K562 (cell line): ENCODE data around the gene FCAMR. TPM values are rescaled to one million over a fixed set of nuclear protein-coding genes. Genes with fewer than 3 reads are reported as not detected.
A peak's percentile ranks its signal among the peaks of the same experiment; 100 is the strongest.

ENCODE experiments used
- ATAC-seq: fragments of 200-7000 bp; cut with Tn5 transposase; 3 replicates; pipeline ENCODE4 v1.9.1; 2020; ENCODE audit warnings: moderate library complexity
- BruUV-seq: library from RNA; stranded (reverse); fragments of 400-500 nt; replicated peaks from 2 replicates; lab custom pipeline; 2021; lab: Mats Ljungman, UMichigan
- CTCF ChIA-PET: fragments of 300-600 bp; formaldehyde crosslinking; extraction: SDS; loops from one replicate; lab custom pipeline; 2021; ENCODE audit warnings: low intra/inter-chr PET ratio; lab: Yijun Ruan, JAX
- POLR2A ChIA-PET: fragments of 300-600, 350-650 bp; sonication (Branson Sonifier 250); formaldehyde crosslinking; extraction: SDS; loops from one replicate; lab custom pipeline; 2021; ENCODE audit warnings: antibody characterized with exemption, inconsistent platforms; lab: Yijun Ruan, JAX
- DNase-seq, 4 experiments: peaks; one replicate each; pipeline versions ENCODE4 v3.0.0 to v3.0.0-alpha.2; 2011 to 2018; ENCODE audit warnings: low spot score in 3 of 4, mixed read lengths in 3 of 4; ENCODE audit errors: extremely low read depth in 1 of 4
- FAIRE-seq: peaks from 2 replicates; lab custom pipeline; 2011; peaks lifted over from hg19 to GRCh38; lab: Jason Lieb, UNC
- H2AFZ ChIP-seq: 2 replicates; pipeline ENCODE4 v1.6.0; 2011; ENCODE audit warnings: low read depth, low read length, control low read depth, inconsistent platforms
- H3K27ac ChIP-seq: fragments of 200-600 bp; 3 replicates; pipeline ENCODE4 v1.8.0; 2011; ENCODE audit warnings: low read depth, mild to moderate bottlenecking, control low read depth, inconsistent platforms, low read length, moderate library complexity, mixed read lengths; ENCODE audit errors: extremely low read depth
- H3K27me3 ChIP-seq, 2 experiments: fragments of 300-600 bp in 1 of 2; 2 replicates in 1 of 2; 3 replicates in 1 of 2; pipeline versions ENCODE4 v1.6.0 to v1.8.0; 2011; ENCODE audit warnings: inconsistent platforms in 2 of 2, low read length in 2 of 2, mild to moderate bottlenecking in 1 of 2, mixed read lengths in 1 of 2, moderate library complexity in 1 of 2; ENCODE audit not compliant: control insufficient read depth in 2 of 2, insufficient read depth in 2 of 2
- H3K36me3 ChIP-seq: fragments of 300-600 bp; 3 replicates; pipeline ENCODE4 v1.8.0; 2011; ENCODE audit warnings: mild to moderate bottlenecking, low read length, inconsistent platforms; ENCODE audit not compliant: control insufficient read depth, insufficient read depth
- H3K4me1 ChIP-seq, 2 experiments: fragments of 200-600 bp in 1 of 2; replicated peaks in 1 of 2; 2 replicates in 1 of 2; 3 replicates in 1 of 2; pipeline versions ENCODE4 v1.5.1 to v1.8.0; 2011; ENCODE audit warnings: inconsistent platforms in 2 of 2, low read length in 2 of 2, mild to moderate bottlenecking in 1 of 2, mixed read lengths in 1 of 2, moderate library complexity in 1 of 2; ENCODE audit not compliant: control insufficient read depth in 2 of 2, insufficient read depth in 2 of 2
- H3K4me2 ChIP-seq: 2 replicates; pipeline ENCODE4 v1.6.1; 2011; ENCODE audit warnings: low read length, control low read depth, inconsistent platforms, mixed read lengths; ENCODE audit not compliant: insufficient read depth
- H3K4me3 ChIP-seq: fragments of 200-600 bp; sonication (generic), shearing (Covaris generic); 2 replicates; pipeline ENCODE4 v1.5.1; 2016; ENCODE audit warnings: control low read depth, inconsistent platforms
- H3K79me2 ChIP-seq: fragments of 200-600 bp; 3 replicates; pipeline ENCODE4 v1.8.0; 2011; ENCODE audit warnings: low read length, inconsistent platforms; ENCODE audit not compliant: control insufficient read depth, insufficient read depth
- H3K9ac ChIP-seq, 2 experiments: 2 replicates each; pipeline versions ENCODE4 v1.6.0 to v1.6.1; 2011; ENCODE audit warnings: low read depth in 2 of 2, low read length in 2 of 2, control low read depth in 1 of 2, inconsistent platforms in 1 of 2, mild to moderate bottlenecking in 1 of 2, mixed read lengths in 1 of 2; ENCODE audit not compliant: insufficient read depth in 1 of 2
- H3K9me1 ChIP-seq: one replicate; pipeline ENCODE4 v1.6.0; 2011; ENCODE audit warnings: inconsistent platforms, mild to moderate bottlenecking, low read length, moderate library complexity; ENCODE audit not compliant: control insufficient read depth, insufficient read depth
- H3K9me3 ChIP-seq: replicated peaks from 2 replicates; pipeline ENCODE4 v1.5.1; 2011; ENCODE audit warnings: low read depth, low read length, inconsistent platforms; ENCODE audit not compliant: control insufficient read depth, insufficient read depth
- H4K20me1 ChIP-seq: replicated peaks from 2 replicates; pipeline ENCODE4 v1.6.1; 2011; ENCODE audit warnings: low read length, inconsistent platforms, mixed read lengths; ENCODE audit not compliant: control insufficient read depth, insufficient read depth
- ATF7 ChIP-seq: fragments of 450-650 bp; IDR thresholded peaks from 2 replicates; pipeline ENCODE4 v1.7.1; 2014; ENCODE audit warnings: mild to moderate bottlenecking, moderate library complexity
- CBFA2T2 ChIP-seq: fragments of 450-650 bp; conservative IDR thresholded peaks from 2 replicates; pipeline ENCODE4 v1.6.1; 2017; ENCODE audit warnings: mild to moderate bottlenecking
- CBFA2T3 ChIP-seq: fragments of 450-650 bp; IDR thresholded peaks from 2 replicates; pipeline ENCODE4 v1.6.1; 2017
- CREB1 ChIP-seq, 2 experiments: sonication (generic) in 1 of 2; formaldehyde crosslinking in 1 of 2; IDR thresholded peaks; 2 replicates each; pipeline versions ENCODE4 v1.6.1 to v1.8.0; 2012 to 2022; ENCODE audit warnings: inconsistent platforms in 1 of 2, mild to moderate bottlenecking in 1 of 2, missing genetic modification reagents in 1 of 2, moderate library complexity in 1 of 2
- CREB3 ChIP-seq: fragments of 450-650 bp; conservative IDR thresholded peaks from 2 replicates; pipeline ENCODE4 v1.6.1; 2016; ENCODE audit warnings: missing genetic modification characterization, low read depth, mild to moderate bottlenecking, missing compliant biosample characterization, moderate library complexity
- GABPB2 ChIP-seq: fragments of 250-450 bp; sonication (Bioruptor Pico); conservative IDR thresholded peaks from 2 replicates; pipeline ENCODE4 v1.5.1; 2021; ENCODE audit warnings: mild to moderate bottlenecking
- ID3 ChIP-seq, 2 experiments: fragments of 250-450 bp in 1 of 2; fragments of 450-650 bp in 1 of 2; sonication (Bioruptor Pico) in 1 of 2; IDR thresholded peaks; 2 replicates each; pipeline versions ENCODE4 v1.6.1 to v1.8.0; 2016 to 2021; ENCODE audit warnings: mild to moderate bottlenecking in 2 of 2, moderate library complexity in 2 of 2, missing compliant biosample characterization in 1 of 2, missing genetic modification characterization in 1 of 2
- KAT2B ChIP-seq: IDR thresholded peaks from one replicate; pipeline ENCODE4 v1.6.1; 2012; ENCODE audit warnings: low read depth, mild to moderate bottlenecking, control low read depth, inconsistent platforms, low read length, moderate library complexity
- NUFIP1 ChIP-seq: fragments of 450-650 bp; IDR thresholded peaks from 2 replicates; pipeline ENCODE4 v1.6.1; 2018; ENCODE audit not compliant: partially characterized antibody
- SMAD3 ChIP-seq: fragments of 450-650 bp; formaldehyde crosslinking; conservative IDR thresholded peaks from 2 replicates; pipeline ENCODE4 v1.4.0; 2020; ENCODE audit warnings: mild to moderate bottlenecking
- TAL1 ChIP-seq: fragments of 450-650 bp; IDR thresholded peaks from 2 replicates; pipeline ENCODE4 v1.6.1; 2016; ENCODE audit warnings: mild to moderate bottlenecking
- TBL1XR1 ChIP-seq, 2 experiments: IDR thresholded peaks; 2 replicates each; pipeline ENCODE4 v1.6.1; 2012; ENCODE audit warnings: improper control_type of control experiment in 2 of 2, low read length in 2 of 2, mild to moderate bottlenecking in 1 of 2
- YY1 ChIP-seq, 3 experiments: IDR thresholded peaks; 2 replicates each; pipeline ENCODE4 v1.6.1; 2011; ENCODE audit warnings: low read length in 2 of 3, mild to moderate bottlenecking in 2 of 3, moderate library complexity in 2 of 3, borderline replicate concordance in 1 of 3, control low read depth in 1 of 3, low read depth in 1 of 3; ENCODE audit not compliant: insufficient read depth in 3 of 3, insufficient replicate concordance in 2 of 3, control insufficient read depth in 1 of 3, insufficient read length in 1 of 3; ENCODE audit errors: extremely low read depth in 1 of 3
- ZBED1 ChIP-seq: IDR thresholded peaks from 2 replicates; pipeline ENCODE4 v1.6.1; 2014
- ZNF212 ChIP-seq: fragments of 450-650 bp; formaldehyde crosslinking; IDR thresholded peaks from 2 replicates; pipeline ENCODE4 v1.4.0; 2020; ENCODE audit warnings: mild to moderate bottlenecking
- ZNF324 ChIP-seq: fragments of 250-450 bp; sonication (Bioruptor Pico); IDR thresholded peaks from 2 replicates; pipeline ENCODE4 v1.4.0; 2020; ENCODE audit warnings: mild to moderate bottlenecking
- ZNF780A ChIP-seq: fragments of 250-450 bp; sonication (Bioruptor Pico); IDR thresholded peaks from 2 replicates; pipeline ENCODE4 v1.5.0; 2021; ENCODE audit warnings: mild to moderate bottlenecking
- WGBS: fragments of 100-300 bp; shearing (Covaris generic); methylation state at CpG from one replicate; pipeline ENCODE4 v1.1.6; 2016; ENCODE audit warnings: low coverage, mixed read lengths; ENCODE audit not compliant: insufficient coverage; ENCODE audit errors: missing lambda C conversion rate; 5-methylcytosine and 5-hydroxymethylcytosine counted together
- in situ Hi-C: fragments of 300-500 bp; cut with MboI; formaldehyde crosslinking; loops from 4 replicates; pipeline ENCODE4 v1.15.0; 2018; ENCODE audit warnings: inconsistent platforms, mixed read lengths
- intact Hi-C: fragments of 100-400 bp; cut with micrococcal nuclease; formaldehyde crosslinking; loops from 2 replicates; pipeline ENCODE4 v1.14.2; 2022
- polyA plus RNA-seq, 8 experiments: library from polyadenylated mRNA; depleted of rRNA in 4 of 8; stranded (reverse) in 5 of 8; unstranded in 3 of 8; fragments of >200 nt; fragmentation: Nextera tagmentation in 2 of 8; fragmentation: Illumina TruSeq in 1 of 8; extraction: Ambion mirVana in 2 of 8; extraction: Trizol in 1 of 8; gene quantifications; 2 replicates each; pipeline versions ENCODE4 v1.2.1 to v1.2.3, GENCODE V29; 2011 to 2014; ENCODE audit warnings: inconsistent platforms in 1 of 8, missing spikeins in 1 of 8
- total RNA-seq, 7 experiments: library from RNA; depleted of rRNA in 6 of 7; stranded (reverse); fragments of >200 nt in 6 of 7; fragmentation: Illumina TruSeq in 2 of 7; extraction: Trizol in 2 of 7; gene quantifications; 2 replicates each; pipeline versions ENCODE4 v1.2.1 to v1.2.3, GENCODE V29; 2011 to 2021; ENCODE audit warnings: low replicate concordance in 1 of 7
- TF ChIP-seq, protein P1 (sequence below): fragments of 250-450 bp; sonication (Bioruptor Pico); IDR thresholded peaks from 2 replicates; pipeline ENCODE4 v1.4.0; 2020
- TF ChIP-seq, protein P2 (sequence below), 2 experiments: fragments of 450-650 bp in 1 of 2; sonication (generic) in 1 of 2; formaldehyde crosslinking in 1 of 2; IDR thresholded peaks in 1 of 2; conservative IDR thresholded peaks in 1 of 2; 2 replicates each; pipeline versions ENCODE4 v1.6.1 to v1.8.1; 2016 to 2023; ENCODE audit warnings: mild to moderate bottlenecking in 2 of 2, moderate library complexity in 2 of 2, inconsistent platforms in 1 of 2, missing genetic modification reagents in 1 of 2

The FCAMR gene
- total and polyA plus RNA-seq, 9 of the 15 experiments (the other 6 are each of a cell fraction or from before 2014, with no cell fraction given): not detected

DNA sequence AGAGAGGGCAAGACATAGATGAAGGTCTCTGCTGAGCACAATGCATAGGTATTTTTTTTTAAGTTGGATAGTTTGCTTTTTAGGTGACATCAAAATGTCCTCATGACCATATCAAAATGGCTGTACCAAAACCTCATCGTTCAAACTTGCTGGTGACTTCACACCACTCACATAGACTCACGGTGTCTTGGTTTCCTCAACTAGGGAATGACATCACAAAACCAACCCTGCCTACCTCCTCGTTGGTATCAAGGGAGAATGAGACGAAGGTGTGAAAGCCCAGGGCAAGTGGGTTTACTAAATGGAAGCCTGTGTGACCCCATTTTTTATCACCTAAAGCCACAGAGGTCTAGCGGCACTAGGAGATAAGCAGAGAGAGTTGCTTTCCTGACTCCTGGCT, 25.6 kb downstream of the FCAMR start:
- Histone ChIP-seq H3K4me3 (no peak overlapping the region), H3K79me2 (no peaks in the 10 kb centered on the region), H3K27ac (no peak overlapping the region), H3K36me3 (no peaks in the 10 kb centered on the region), H2AFZ (peak overlapping the region; percentile 76), H3K9ac (no peak overlapping the region; a peak in 1 of 4 replicates), H3K9me3 (no peaks in the 10 kb centered on the region), H4K20me1 (no peaks in the 10 kb centered on the region), H3K9me1 (no peaks in the 10 kb centered on the region), H3K4me1 (peaks cover 25 to 34% of the 10 kb centered on the region in 2 experiments), H3K4me2 (peak overlapping the region; percentile 48; the same call in 1 of the 2 replicates), H3K27me3 (peaks cover 3 to 4% of the 10 kb centered on the region in 2 experiments; a peak in 2 of 5 replicates)
- intact Hi-C loops (no loop called here), in situ Hi-C loops (no loop called here)
- no TSS peak for BruUV-seq
- ATAC-seq (peak; percentile 44; the same call in 2 of the 3 replicates), DNase-seq (peak in 1 of 4 experiments; percentile 38), FAIRE-seq (peak; percentile 64)
- POLR2A ChIA-PET: interaction anchor here (1.0 to 2.2 kb wide), 2 partner anchors 8 to 18 kb away, joined by 6 to 12 read pairs; no protein-coding TSS in a partner anchor
- CTCF ChIA-PET: no interaction called here
- WGBS: 1% methylated on average over 5 of the region's 5 CpGs
- TF ChIP-seq, protein P1, sequence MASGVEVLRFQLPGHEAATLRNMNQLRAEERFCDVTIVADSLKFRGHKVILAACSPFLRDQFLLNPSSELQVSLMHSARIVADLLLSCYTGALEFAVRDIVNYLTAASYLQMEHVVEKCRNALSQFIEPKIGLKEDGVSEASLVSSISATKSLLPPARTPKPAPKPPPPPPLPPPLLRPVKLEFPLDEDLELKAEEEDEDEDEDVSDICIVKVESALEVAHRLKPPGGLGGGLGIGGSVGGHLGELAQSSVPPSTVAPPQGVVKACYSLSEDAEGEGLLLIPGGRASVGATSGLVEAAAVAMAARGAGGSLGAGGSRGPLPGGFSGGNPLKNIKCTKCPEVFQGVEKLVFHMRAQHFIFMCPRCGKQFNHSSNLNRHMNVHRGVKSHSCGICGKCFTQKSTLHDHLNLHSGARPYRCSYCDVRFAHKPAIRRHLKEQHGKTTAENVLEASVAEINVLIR (CRISPR knock-in tag): no peak
- TF ChIP-seq ZNF212 (CRISPR knock-in tag) (no peak), NUFIP1 (no peak), TBL1XR1 (IDR thresholded peaks at IDR 0.05; ENCODE audit: low read length in 2 of 2) (no peak), ZNF780A (CRISPR knock-in tag) (no peak), CREB1 (IDR thresholded peaks at IDR 0.05) (0 out of 2 replicates have a peak, but pooled peaks have one; percentile 35), CREB1 (CRISPR knock-in tag; IDR thresholded peaks at IDR 0.05) (no peak), GABPB2 (CRISPR knock-in tag) (no peak), KAT2B (no peak), TAL1 (0 out of 2 replicates have a peak, but pooled peaks have one; percentile 10), ATF7 (no peak), CREB3 (tag) (0 out of 2 replicates have a peak, but pooled peaks have one; percentile 24), CBFA2T3 (peak; percentile 55; the same call in 1 of the 2 replicates), SMAD3 (CRISPR knock-in tag) (0 out of 2 replicates have a peak, but pooled peaks have one; percentile 19), ZBED1 (no peak), YY1 (IDR thresholded peaks at IDR 0.05; ENCODE audit: borderline replicate concordance in 1 of 3, control insufficient read depth in 1 of 3, extremely low read depth in 1 of 3, insufficient read depth in 3 of 3, insufficient read length in 1 of 3, insufficient replicate concordance in 2 of 3, low read depth in 1 of 3, low read length in 2 of 3) (peak in 1 of 3 experiments; percentile 65), ID3 (CRISPR knock-in tag; IDR thresholded peaks at IDR 0.05) (no peak), ID3 (tag; IDR thresholded peaks at IDR 0.05) (no peak), CBFA2T2 (peak; percentile 30), ZNF324 (CRISPR knock-in tag) (no peak)
- TF ChIP-seq, protein P2, sequence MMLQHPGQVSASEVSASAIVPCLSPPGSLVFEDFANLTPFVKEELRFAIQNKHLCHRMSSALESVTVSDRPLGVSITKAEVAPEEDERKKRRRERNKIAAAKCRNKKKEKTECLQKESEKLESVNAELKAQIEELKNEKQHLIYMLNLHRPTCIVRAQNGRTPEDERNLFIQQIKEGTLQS (IDR thresholded peaks at IDR 0.05): no peak
- TF ChIP-seq, protein P2 (CRISPR knock-in tag; conservative IDR thresholded peaks at IDR 0.05): no peak
